Measurements from ENCODE around the gene DAPL1.
"Not testable (repeated sequence)": the region's sequence is repeated elsewhere in the genome, so short reads cannot be mapped to it uniquely, and the experiment has no call there.

The DAPL1 gene

GRCh38 chr2:158822193-158822592 is 27.1 kb downstream of the DAPL1 start:
- no peak for DNase-seq (ENCODE audit: low spot score)

- no peak for DNase-seq (ENCODE audit: low spot score)
Measured at GRCh38 chr2:158823486-158824237, 28.5 kb downstream of the DAPL1 start.

GRCh38 chr2:158825021-158825420 is 29.9 kb downstream of the DAPL1 start:
- DNase-seq (ENCODE audit: low spot score) = no peak

- DNase-seq (ENCODE audit: low spot score) = no peak
Measured at GRCh38 chr2:158826965-158827364, 31.8 kb downstream of the DAPL1 start.

GRCh38 chr2:158828378-158829164 is 33.5 kb downstream of the DAPL1 start:
- no peak for DNase-seq (ENCODE audit: low spot score)

GRCh38 chr2:158829167-158829566 is 34.0 kb downstream of the DAPL1 start:
- DNase-seq (ENCODE audit: low spot score) = no peak

GRCh38 chr2:158830201-158830600 is 35.1 kb downstream of the DAPL1 start:
- no peak for DNase-seq (ENCODE audit: low spot score)

GRCh38 chr2:158835431-158835830 is 40.3 kb downstream of the DAPL1 start:
- DNase-seq (ENCODE audit: low spot score) = no peak

GRCh38 chr2:158837645-158838044 is 42.5 kb downstream of the DAPL1 start:
- DNase-seq (ENCODE audit: low spot score) = no peak

GRCh38 chr2:158841850-158842249 is 46.7 kb downstream of the DAPL1 start:
- no peak for DNase-seq (ENCODE audit: low spot score)

- DNase-seq (ENCODE audit: low spot score) = no peak
Measured at GRCh38 chr2:158845444-158845843, 50.3 kb downstream of the DAPL1 start.

- DNase-seq (ENCODE audit: low spot score) = no peak
Measured at GRCh38 chr2:158845859-158846258, 50.7 kb downstream of the DAPL1 start.

- not testable (repeated sequence) for DNase-seq (ENCODE audit: low spot score)
Measured at GRCh38 chr2:158847526-158847925, 52.4 kb downstream of the DAPL1 start.

GRCh38 chr2:158848031-158848970 is 53.2 kb downstream of the DAPL1 start:
- not testable (repeated sequence) for DNase-seq (ENCODE audit: low spot score)

GRCh38 chr2:158860179-158860578 is 65.1 kb downstream of the DAPL1 start:
- not testable (repeated sequence) for DNase-seq (ENCODE audit: low spot score)

- not testable (repeated sequence) for DNase-seq (ENCODE audit: low spot score)
Measured at GRCh38 chr2:158861626-158862025, 66.5 kb downstream of the DAPL1 start.

- not testable (repeated sequence) for DNase-seq (ENCODE audit: low spot score)
Measured at GRCh38 chr2:158865469-158865868, 70.4 kb downstream of the DAPL1 start.
